LNCAP (cell line): ENCODE data around the gene SLC2A4RG.

Experiments used
- TF ChIP-seq, protein P1 (sequence below): fragments of 450-650 bp; IDR thresholded peaks from 2 replicates; pipeline ENCODE4 v1.5.1; 2017; ENCODE audit warnings: mild to moderate bottlenecking

SLC2A4RG gene

DNA sequence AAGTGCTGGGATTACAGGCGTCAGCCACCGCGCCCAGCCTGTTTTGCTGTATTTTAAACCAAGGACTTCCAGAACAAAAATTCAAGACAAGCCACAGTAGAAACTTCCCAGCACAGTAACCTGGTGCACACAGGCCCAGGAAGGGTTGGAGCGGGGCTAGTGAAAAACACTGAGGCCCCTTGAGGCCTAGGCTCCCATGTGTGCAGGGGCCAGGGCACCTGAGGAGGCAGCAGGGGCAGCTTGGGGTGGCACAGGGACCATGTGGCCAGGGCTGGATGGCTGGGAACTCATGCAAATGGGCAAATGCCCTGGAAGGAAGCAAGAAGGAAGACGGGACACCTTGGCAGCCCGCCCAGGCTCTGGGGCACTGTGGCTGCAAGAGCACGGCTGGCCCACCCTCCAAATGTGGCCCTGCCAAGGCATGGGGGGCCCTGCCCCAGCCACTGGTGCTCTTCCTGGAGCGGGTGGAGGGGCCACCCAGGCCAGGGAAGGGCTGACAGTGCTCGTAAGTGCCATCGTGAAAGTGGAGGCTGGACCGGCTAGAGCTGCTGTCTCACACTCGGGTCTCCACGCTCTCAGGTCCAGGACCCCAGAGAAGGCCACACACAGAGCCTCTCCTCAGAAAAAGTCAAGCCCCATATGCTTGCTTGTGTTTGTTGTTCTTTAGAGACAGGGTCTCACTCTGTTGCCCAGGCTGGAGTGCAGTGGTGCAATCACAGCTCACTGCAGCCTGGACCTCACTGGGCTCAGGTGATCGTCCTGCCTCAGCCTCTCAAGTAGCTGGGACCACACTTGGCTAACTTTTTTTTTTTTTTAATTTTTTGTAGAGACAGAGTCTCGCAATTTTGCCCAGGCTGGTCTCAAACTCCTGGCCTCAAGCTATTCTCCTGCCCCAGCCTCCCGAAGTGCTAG, 10.3 kb downstream of the SLC2A4RG start:
- TF ChIP-seq, protein P1, sequence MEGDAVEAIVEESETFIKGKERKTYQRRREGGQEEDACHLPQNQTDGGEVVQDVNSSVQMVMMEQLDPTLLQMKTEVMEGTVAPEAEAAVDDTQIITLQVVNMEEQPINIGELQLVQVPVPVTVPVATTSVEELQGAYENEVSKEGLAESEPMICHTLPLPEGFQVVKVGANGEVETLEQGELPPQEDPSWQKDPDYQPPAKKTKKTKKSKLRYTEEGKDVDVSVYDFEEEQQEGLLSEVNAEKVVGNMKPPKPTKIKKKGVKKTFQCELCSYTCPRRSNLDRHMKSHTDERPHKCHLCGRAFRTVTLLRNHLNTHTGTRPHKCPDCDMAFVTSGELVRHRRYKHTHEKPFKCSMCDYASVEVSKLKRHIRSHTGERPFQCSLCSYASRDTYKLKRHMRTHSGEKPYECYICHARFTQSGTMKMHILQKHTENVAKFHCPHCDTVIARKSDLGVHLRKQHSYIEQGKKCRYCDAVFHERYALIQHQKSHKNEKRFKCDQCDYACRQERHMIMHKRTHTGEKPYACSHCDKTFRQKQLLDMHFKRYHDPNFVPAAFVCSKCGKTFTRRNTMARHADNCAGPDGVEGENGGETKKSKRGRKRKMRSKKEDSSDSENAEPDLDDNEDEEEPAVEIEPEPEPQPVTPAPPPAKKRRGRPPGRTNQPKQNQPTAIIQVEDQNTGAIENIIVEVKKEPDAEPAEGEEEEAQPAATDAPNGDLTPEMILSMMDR = no peak

DNA sequence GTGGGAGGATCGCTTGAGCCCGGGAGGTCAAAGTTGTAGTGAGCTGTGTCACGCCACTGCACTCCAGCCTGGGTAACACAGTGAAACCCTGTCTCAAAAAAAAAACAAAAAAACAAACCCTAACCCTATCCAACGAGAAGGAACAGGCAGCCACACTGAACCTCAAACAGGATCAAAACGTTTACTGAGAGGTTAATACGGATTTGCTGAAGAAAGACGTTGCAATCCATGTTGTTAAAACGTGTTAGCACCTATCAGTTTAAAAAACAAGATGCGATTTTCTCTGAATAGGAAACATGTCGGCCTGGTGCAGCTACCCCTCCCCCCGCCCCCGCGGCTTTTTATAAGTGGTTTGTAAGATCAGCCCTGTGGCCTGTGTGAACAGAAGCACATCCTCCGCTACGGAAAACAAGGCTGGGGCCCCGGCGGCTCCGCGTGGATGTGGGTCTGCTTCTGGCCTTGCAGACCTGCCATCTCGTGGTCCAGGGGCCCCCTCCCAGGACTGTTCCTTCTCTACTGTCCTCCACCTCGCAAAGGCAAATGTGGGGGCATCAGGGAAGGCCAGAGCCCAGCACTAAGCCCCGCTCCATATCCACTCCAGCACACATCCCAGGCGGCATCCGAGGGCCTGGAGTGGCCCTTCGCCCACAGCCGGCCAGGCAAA, 11.4 kb downstream of the SLC2A4RG start:
- TF ChIP-seq, protein P1 = no peak

GRCh38 chr20:63751471-63752271, 12.1 kb downstream of the SLC2A4RG start:
- TF ChIP-seq, protein P1 = no peak

GRCh38 chr20:63752411-63753101, 13.0 kb downstream of the SLC2A4RG start:
- TF ChIP-seq, protein P1 = no peak

DNA sequence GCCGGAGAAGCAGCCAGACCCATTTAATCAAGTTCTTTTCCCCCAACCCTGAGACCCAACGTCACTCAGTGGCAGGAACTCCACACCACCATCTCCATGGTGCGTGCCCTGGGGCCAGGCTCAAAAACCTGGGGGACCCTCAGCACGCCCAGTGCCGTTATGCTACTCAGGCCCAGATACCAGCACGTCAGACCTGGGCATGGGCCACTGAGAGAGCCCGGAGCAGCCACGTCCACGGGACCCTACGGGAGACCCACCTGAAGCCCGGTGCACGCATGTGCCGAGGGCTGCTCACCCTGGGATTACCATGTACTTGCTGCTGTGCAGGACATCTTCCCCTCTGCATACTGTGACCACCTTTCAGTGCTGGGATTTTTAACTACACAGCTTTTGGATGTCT, 13.8 kb downstream of the SLC2A4RG start:
- TF ChIP-seq, protein P1 = no peak

DNA sequence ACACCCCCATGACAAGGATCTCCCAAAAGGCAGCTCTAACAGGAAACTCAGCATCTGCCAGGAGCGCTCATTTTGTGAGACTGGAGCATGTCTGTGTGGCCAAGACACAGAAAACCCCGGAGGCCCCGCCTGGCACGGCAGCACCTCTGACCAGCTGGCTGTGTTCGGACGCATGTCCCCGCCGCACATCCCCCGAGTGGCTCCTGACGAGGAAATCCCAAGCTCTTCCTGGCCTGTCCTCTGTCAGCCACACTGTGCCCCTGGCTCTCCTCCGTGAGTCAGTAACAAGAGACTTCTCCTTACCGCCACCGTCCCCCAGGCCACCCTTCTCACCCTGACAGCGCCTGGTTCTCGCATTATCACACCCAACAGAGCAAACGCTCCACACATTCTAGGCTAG, 14.4 kb downstream of the SLC2A4RG start:
- TF ChIP-seq, protein P1 = no peak
